Activated gamma-delta T cell treated with anti-CD3 and anti-CD28 coated beads, Interleukin-2, amount 50 U/mL, for 16 hours (primary cell): ENCODE measurements around the gene ANKRD30B.
"Not testable (repeated sequence)": the region's sequence is repeated elsewhere in the genome, so short reads cannot be mapped to it uniquely, and the experiment has no call there.

Source experiments
- DNase-seq: peaks from one replicate; pipeline ENCODE4 v3.0.0-alpha.2; 2020; ENCODE audit warnings: low read depth

Gene ANKRD30B, protein sequence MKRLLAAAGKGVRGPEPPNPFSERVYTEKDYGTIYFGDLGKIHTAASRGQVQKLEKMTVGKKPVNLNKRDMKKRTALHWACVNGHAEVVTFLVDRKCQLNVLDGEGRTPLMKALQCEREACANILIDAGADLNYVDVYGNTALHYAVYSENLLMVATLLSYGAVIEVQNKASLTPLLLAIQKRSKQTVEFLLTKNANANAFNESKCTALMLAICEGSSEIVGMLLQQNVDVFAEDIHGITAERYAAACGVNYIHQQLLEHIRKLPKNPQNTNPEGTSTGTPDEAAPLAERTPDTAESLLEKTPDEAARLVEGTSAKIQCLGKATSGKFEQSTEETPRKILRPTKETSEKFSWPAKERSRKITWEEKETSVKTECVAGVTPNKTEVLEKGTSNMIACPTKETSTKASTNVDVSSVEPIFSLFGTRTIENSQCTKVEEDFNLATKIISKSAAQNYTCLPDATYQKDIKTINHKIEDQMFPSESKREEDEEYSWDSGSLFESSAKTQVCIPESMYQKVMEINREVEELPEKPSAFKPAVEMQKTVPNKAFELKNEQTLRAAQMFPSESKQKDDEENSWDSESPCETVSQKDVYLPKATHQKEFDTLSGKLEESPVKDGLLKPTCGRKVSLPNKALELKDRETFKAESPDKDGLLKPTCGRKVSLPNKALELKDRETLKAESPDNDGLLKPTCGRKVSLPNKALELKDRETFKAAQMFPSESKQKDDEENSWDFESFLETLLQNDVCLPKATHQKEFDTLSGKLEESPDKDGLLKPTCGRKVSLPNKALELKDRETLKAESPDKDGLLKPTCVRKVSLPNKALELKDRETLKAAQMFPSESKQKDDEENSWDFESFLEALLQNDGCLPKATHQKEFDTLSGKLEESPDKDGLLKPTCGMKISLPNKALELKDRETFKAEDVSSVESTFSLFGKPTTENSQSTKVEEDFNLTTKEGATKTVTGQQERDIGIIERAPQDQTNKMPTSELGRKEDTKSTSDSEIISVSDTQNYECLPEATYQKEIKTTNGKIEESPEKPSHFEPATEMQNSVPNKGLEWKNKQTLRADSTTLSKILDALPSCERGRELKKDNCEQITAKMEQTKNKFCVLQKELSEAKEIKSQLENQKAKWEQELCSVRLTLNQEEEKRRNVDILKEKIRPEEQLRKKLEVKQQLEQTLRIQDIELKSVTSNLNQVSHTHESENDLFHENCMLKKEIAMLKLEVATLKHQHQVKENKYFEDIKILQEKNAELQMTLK (N-terminal part only)

DNA sequence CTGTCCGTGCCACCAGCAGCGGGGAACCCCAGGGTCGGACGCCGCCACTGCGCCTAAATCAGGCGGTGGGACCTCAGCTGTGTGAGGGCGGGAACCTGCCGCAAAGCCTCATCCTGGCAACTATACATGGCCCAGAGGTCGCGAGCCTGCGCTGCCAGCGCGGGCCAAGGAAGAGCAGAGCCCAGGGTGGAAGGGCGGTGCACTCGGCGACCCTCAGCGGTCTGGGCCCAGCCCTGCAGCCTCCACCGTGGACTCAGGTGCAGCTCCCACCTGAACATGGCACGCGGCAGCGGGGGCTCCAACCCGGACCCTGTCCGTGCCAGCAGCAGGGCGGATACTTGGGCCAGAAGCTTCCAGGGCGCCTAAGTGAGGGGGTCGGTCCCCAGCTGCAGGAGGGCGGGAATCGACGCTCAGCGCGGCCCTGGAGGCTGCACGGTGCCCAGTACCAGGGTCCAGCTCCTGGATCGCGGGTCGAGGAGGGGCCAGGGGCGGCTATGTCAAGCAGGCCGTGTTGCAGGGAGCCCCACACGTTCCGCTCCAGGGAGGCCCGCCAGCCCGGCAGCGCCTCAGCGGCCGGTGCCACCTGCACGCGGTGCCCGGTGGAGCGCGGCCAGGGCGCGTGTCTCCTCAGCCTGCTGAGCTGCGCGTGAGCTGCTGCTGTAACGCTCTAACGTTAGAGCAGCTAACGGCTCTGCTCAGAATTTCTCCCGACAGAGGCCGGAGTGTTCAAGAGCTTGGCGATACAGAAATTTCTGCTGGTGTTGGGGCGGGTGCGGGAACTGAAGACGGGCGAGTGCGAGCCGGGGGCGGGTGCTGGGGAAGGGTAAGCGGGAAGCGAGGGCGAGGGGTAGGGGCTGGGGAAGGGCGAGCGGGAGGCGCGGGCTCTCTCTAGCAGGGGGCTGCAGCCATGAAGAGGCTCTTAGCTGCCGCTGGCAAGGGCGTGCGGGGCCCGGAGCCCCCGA, at the start of gene ANKRD30B:
Gene ANKRD30B (plus strand): TSS at position 660 of the 962 bp plus-strand sequence. CDS start 248 bp downstream, at position 908.
- no peak for DNase-seq

DNA sequence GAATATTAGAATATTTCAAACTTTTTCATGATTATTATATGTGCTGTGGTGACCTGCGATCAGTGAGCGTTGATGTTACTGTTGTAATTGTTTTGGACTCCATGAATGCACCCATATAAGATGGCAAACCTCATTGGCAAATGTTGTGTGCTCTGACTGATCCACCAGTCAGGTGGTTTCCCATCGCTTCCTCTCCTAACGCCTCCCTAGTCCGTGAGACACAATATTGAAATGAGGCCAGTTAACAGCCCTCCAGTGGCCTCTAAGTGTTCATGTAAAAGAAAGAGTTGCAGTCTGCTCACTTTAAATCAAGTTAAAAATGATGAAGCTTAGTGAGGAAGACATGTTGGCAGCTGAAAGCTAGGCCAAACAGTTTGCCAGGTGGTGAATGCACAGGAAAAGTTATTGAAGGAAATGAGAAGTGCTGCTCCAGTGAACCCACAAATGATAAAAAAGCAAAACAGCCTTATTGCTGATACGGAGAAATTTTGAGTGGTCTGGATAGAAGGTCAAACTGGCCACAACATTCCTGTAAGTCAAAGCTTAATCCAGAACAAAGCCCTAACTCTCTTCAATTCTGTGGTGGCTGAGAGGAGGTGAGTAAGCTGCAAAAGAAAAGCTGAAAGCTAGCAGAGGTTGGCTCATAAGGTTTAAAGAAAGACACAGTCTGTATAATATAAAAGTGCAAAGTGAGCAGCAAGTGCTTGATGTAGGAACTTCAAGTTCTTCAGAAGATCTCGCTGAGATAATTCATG, 46.5 kb upstream of the ANKRD30B start:
- not testable (repeated sequence) for DNase-seq

DNA sequence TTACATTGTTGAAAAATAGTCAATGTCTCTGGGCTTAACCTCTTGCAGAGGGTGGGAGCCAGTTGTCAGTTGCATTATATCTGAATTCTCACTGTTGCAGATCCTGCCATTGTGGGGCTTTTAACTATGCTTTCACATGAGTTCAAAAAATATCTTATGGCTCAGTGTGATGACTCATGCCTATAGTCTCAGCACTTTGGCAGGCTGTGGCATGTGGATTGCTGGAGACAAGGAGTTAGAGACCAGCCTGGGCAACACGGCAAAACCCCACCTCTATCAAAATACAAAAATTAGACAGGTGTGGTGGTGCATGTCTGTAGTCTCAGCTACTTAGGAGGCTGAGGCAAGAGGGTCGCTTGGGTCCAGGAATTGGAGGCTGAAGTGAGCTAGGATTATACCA, 38.2 kb upstream of the ANKRD30B start:
- not testable (repeated sequence) for DNase-seq

DNA sequence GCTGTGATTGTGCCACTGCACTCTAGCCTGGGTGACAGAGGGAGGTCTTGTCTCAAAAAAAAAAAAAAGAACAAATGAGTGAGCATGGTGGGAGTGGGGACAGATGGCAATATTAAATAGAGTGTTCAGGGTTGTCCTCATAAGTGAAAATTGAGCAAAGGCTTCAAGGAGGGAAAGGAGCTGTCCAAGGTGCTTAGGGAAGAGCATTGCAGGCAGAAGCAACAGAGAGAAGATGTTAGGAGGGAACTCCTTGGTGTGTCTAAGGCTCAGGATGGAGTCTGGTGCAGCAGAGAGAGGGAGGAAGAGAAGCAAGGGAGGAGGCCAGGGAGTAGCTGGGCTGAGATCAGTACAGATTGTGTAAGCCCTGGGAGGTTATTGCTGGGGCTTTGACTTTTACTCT, 26.4 kb upstream of the ANKRD30B start:
- not testable (repeated sequence) for DNase-seq

DNA sequence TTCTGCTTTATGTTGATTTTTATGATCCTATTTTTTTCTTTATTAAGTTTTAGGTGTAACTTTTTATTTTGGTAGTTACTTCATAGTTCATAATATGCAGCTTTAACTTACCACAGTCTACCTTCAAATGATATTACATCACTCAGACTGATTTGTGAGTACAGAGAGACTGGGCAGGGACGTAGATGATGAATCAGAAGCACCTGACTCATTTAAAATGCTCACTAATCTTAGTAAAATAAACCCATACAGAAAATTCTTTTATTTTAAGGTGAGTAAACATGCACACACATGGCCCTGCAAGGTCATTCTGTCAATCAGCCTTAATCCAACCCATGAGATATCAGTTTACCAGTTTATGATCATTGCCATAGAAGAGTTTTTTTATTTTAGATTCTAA, 8.9 kb upstream of the ANKRD30B start:
- DNase-seq = not testable (repeated sequence)

DNA sequence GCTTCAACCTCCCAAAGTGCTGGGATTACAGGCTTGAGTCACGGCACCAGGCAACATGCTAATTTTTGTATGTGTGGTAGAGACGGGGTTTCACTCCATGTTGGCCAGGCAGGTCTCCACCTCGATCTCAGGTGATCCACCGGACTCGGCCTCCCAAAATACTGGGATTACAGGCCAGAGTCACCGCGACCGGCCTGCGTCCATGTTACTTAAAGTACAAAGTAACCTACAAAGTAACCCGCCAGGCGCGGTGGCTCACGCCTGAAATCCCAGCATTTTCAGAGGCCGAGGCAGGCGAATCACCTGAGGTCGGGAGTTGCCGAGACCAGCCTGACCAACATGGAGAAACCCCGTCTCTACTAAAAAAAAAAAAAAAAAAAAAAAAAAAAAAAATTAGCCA, 1.1 kb upstream of the ANKRD30B start:
- DNase-seq = no peak

DNA sequence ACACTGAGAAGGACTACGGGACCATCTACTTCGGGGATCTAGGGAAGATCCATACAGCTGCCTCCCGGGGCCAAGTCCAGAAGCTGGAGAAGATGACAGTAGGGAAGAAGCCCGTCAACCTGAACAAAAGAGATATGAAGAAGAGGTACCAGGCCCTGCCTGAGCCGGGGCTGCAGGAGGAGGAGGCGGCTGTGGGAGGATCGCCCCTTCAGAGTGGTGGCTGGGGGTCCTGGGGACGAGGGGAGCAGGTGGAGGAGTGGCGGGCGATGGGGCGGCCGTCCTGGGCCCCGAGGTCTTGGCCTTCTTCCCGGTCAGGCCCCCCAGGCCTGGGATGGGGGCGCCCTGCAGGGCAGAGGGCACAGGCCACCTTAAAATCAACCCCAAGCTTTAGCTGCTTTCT, 524 bp downstream of the ANKRD30B start:
- DNase-seq = no peak

DNA sequence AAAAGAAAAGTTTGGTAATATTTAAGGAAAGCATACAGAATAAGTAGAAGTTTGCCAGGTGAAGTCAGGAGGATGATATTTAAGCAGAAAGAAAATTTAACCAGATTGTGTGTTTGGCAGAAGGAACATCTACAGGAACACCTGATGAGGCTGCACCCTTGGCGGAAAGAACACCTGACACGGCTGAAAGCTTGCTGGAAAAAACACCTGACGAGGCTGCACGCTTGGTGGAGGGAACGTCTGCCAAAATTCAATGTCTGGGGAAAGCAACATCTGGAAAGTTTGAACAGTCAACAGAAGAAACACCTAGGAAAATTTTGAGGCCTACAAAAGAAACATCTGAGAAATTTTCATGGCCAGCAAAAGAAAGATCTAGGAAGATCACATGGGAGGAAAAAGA, 15.6 kb downstream of the ANKRD30B start:
- not testable (repeated sequence) for DNase-seq

DNA sequence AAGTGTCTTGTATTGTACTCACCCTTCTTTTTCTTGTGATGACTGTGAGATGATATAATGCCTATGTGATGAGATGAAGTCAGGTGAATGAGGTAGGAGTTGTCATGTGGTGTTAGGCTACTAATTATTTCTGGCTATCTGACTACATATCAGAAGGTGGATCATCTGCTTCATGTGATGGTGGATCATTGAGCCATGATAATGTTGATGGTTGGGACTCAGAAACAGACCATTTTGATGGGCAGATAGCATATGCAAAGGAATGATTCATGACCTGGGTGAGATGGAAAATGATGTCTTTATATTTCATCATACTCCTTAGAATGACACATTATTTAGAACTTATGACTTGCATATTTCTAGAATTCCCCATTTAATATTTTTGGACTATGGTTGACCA, 19.5 kb downstream of the ANKRD30B start:
- no peak for DNase-seq

DNA sequence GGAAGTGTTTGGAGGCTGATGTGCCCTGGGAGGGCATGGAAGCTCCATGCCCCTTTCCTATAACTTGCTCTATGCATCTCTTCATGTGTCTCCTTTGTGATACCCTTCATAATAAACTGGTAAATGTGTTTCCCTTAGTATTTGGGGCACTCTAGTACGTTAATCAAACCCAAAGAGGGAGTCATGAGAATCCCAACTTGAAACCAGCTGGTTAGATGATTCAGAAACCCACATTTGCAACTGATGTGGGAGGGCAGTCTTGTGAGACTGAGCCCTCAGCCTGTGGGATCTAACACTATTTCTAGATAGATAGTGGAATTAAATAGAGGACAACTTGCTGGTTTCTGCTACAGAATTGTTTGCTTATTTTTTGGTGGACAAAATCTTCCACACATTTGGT, 20.3 kb downstream of the ANKRD30B start:
- DNase-seq = no peak

DNA sequence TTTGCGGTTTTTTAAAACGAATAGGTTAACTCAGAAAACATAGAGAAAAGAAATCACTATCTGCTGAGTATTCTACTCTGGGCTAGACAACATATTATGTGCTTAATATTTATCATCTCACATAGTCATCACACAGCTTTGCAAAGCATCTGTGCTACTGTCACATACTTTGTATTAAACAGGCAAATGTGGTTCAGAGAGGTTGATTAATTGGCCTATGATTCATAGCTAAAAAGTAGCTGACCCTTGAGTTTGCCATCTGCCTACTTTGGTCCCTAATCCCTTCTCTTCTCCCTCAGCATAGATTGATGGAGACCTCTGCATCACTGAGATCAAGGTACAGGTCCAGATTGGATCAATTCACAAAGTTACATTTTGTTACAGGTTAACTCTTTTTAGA, 21.4 kb downstream of the ANKRD30B start:
- DNase-seq = no peak

DNA sequence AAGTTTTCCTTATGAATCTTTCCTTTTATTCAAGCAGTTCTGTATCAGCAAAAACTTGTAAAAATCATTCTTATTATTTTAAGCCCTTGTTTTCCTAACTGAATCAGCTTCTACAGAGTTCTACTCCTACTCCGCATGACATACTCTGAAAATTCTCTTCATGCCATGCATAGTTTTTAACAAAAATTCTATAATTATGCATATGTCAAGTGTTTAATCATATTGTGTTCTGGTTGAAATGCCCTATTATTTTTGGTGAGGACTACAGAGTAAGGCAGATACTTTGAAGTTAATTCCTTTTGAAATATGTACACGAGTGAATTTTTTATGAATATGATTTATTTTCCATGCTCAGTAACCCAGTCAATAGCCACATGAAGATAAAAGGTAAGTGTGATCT, 28.8 kb downstream of the ANKRD30B start:
- no peak for DNase-seq

DNA sequence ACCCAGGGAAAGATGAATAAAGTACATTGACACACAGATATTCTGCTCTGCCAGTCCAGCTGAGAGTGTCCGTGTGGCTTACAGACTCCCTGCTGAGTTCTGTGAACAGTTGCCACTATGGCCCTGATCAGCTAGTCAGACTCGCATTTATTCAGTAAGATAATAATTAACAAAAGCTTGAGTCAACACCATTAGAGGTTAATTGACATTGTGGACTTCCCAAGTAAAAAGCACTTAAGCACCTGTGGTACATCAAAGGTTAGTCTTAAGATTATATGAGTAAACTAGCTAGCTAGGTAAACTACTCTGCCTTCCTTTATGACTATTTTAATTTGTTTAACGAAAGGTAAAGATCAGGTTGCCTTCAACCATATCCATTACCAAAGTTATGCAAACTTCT, 33.7 kb downstream of the ANKRD30B start:
- no peak for DNase-seq

DNA sequence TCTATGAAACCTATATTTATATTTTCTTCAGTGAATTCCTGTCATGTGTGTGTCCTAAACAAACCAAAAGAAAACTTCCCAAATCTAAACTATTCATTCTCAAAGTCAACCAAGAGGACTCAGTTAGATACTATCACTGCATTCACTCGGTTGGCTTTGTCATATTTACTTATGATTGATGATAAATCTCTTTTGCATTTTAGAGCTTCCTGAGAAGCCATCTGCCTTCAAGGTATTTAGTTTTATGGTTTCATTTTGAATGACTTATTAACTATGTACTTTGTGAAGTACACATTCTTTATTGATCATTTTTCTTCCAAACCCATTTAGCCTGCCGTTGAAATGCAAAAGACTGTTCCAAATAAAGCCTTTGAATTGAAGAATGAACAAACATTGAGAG, 36.2 kb downstream of the ANKRD30B start:
- DNase-seq = no peak

DNA sequence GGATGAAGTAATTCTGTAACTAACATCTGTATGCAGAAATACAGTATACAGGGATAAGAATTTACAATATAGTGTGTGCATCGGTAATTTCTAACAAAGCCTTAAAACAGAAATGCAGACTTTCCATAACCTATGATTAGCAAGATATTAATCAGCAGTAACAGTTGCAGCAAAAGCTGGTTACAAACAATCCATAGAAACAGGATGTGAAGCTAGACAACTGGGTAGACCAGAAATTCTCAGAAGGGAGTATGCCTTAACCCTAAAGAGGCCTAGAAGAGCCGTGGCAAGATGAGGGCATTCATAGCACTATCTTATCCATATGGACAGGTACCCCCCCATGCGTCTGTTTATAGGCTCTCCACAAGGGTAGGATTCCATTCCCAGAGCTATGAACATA, 48.9 kb downstream of the ANKRD30B start:
- DNase-seq = not testable (repeated sequence)

DNA sequence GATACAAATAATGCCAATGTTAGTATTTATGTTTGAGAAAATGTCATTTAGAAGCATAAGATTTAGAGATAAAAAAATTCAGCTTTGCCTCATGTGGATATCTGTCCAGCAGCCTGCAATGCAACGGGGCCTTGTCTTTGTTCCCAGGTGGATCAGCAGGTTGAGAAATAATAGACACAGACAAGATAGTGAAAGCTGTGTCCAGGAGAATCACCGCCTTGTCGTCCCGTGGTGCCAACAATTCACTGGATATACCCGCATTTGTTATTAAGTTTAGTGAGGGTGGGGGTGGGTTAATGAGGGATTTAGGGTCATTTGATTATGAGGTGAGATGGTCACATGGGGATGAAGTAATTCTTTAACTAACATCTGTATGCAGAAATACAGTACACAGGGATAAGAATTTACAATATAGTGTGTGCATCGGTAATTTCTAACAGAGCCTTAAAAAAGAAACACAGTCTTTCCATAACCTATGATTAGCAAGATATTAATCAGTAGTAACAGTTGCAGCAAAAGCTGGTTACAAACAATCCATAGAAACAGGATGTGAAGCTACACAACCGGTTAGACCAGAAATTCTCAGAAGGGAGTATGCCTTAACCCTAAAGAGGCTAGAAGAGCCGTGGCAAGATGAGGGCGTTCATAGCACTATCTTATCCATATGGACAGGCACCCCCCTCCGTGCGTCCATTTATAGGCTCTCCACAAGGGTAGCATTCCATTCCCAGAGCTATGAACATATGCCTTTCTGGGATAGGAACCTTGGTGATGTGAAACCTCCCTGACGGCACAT, 50.2 kb downstream of the ANKRD30B start:
- not testable (repeated sequence) for DNase-seq

DNA sequence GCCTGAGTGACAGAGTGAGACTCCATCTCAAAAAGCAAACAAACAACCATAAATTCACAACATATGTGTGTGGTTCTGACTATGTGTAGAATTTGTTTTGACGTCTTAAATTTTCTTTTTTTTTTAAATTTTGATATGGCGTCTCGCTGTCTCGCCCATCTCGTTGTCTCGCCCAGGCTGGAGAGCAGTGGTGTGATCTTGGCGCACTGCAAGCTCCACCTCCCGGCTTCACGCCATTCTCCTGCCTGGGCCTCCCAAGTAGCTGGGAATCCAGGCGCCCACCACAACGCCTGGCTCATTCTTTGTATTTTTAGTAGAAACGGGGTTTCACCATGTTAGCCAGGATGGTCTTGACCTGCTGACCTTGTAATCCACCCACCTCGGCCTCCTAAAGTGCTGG, 63.1 kb downstream of the ANKRD30B start:
- DNase-seq = not testable (repeated sequence)

DNA sequence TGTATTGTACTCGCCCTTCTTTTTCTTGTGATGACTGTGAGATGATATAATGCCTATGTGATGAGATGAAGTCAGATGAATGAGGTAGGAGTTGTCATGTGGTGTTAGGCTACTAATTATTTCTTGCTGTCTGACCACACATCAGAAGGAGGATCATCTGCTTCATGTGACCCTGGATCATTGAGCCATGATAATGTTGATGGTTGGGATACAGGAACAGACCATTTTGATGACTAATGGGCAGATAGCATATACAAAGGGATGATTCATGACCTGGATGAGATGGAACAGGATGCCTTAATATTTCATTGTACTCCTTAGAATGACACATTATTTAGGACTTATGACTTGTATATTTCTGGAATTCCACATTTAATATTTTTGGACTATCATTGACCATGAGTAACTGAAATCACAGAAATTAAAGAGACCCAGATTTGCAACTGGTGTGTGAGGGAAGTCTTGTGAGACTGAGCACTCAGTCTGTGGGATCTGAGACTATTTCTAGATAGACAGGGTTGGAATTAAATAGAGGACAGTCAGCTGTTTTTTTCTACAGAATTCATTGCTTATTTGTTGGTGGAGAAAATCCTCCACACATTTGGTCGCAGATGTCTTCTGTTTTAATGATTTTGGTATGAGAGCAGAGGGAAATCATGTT, 79.1 kb downstream of the ANKRD30B start:
- not testable (repeated sequence) for DNase-seq

DNA sequence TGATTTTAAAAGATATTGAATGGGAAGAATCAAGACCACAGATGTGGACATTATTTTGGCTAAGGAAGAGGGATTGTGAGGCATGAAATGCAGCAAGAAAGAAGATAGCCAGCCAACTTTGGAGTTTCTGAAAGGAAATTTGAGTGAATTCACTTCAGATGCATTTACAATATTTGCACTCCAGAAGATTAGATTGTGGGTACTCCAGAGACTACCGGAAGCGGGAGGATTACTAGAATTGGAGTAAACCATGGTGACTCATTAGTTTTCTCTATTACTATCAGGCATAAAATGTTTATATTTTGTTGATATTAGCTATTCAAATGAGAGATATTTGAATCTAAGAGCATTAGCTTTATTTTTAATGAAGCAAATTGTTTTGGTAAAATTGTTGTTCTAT, 93.6 kb downstream of the ANKRD30B start:
- not testable (repeated sequence) for DNase-seq
